NCI-H1105 treated with DMSO at 0.1 percent for 48 hours (cell line): ENCODE data around the gene ZNF91.
"Not testable (repeated sequence)": the region's sequence is repeated elsewhere in the genome, so short reads cannot be mapped to it uniquely, and the experiment has no call there.

Experiments used
- DNase-seq: peaks from one replicate; lab custom pipeline; 2025; lab: John Stamatoyannopoulos, UW

Gene ZNF91

GRCh38 chr19:23318941-23319340 is 76.3 kb downstream of the ZNF91 start:
- DNase-seq = not testable (repeated sequence)

GRCh38 chr19:23318143-23318542 is 77.1 kb downstream of the ZNF91 start:
- DNase-seq = no peak

- no peak for DNase-seq
Observed at GRCh38 chr19:23315286-23315685, 80.0 kb downstream of the ZNF91 start.

GRCh38 chr19:23314505-23315251 is 80.6 kb downstream of the ZNF91 start:
- DNase-seq = no peak

GRCh38 chr19:23313196-23313595 is 82.1 kb downstream of the ZNF91 start:
- DNase-seq = no peak

GRCh38 chr19:23312515-23312914 is 82.8 kb downstream of the ZNF91 start:
- no peak for DNase-seq

GRCh38 chr19:23311551-23311950 is 83.7 kb downstream of the ZNF91 start:
- DNase-seq = no peak

GRCh38 chr19:23310729-23311211 is 84.5 kb downstream of the ZNF91 start:
- no peak for DNase-seq

GRCh38 chr19:23309926-23310325 is 85.3 kb downstream of the ZNF91 start:
- DNase-seq = no peak

- no peak for DNase-seq
Observed at GRCh38 chr19:23305555-23305954, 89.7 kb downstream of the ZNF91 start.

GRCh38 chr19:23304238-23304637 is 91.0 kb downstream of the ZNF91 start:
- no peak for DNase-seq

- no peak for DNase-seq
Observed at GRCh38 chr19:23294141-23294540, 101.1 kb downstream of the ZNF91 start.

GRCh38 chr19:23289966-23290365 is 105.3 kb downstream of the ZNF91 start:
- DNase-seq = not testable (repeated sequence)
